ENCODE measurements around the gene PKNOX2.

The PKNOX2 gene

GRCh38 chr11:125314276-125315078 lies 149.9 kb downstream of the PKNOX2 start:
- Mint-ChIP-seq H3K36me3 (ENCODE audit: insufficient read depth) (no peaks in the 10 kb centered on the region), H3K27me3 (peaks cover 56% of the 10 kb centered on the region), H3K4me3 (no peak overlapping the region), H3K4me1 (no peaks in the 10 kb centered on the region), H3K9me3 (no peaks in the 10 kb centered on the region), H3K27ac (ENCODE audit: low read depth) (no peak overlapping the region)
- ATAC-seq (replicated peaks; ENCODE audit: extremely low read depth, poor library complexity, severe bottlenecking) (no peak), DNase-seq (ENCODE audit: low spot score in 2 of 2) (no peak)

DNA sequence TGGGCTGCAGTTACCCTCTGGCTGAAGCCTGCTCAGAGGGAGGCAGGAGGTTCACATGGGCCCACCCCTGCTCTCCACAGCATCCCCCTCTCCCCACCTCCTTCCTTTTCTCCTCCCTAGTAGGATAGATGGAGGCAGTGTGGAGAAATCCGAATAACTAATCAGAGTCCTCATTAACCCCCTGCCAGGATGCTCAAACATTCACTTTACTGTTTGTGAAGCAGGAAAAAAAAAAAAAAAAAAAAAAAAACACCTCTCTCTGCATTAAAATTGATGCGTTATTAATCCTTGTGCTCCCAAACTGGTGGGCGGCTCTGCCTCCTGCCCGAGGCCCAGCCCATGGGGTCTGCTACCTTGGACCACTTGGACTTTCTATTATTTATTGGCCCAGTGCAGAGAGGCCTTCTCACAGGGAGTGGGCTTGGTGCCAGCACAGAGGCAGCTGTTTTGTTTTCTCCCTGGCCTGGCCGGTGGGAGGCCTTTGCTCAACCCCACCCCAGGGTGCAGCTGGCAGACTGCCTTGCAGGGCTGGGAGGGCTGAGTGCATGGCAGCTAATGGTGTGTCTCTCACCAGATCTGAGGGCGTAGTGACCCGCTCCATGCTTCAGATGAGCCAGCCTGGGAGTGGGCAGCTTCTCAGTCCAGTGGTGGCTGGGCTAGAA lies 150.7 kb downstream of the PKNOX2 start:
- no peak for DNase-seq (ENCODE audit: low spot score in 2 of 2)

DNA sequence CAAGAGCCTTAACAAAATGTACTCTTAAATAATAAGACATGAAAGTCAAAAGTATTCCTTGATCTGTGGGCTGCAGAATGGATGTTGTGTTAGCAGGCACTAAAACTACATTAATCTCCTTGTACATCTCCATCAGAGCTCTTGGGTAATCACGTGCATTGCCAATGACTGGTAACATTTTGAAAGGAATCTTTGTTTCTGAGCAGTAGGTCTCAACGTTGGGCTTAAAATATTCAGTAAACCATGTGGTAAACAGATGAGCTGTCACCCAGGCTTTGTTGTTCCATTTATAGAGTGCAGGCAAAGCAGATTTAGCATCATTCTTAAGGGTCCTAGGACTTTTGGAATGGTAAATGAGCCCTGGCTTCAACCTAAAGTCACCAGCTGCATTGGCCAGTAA lies 152.9 kb downstream of the PKNOX2 start:
- H3K27ac Mint-ChIP-seq (ENCODE audit: low read depth): no peak overlapping the region
- no peaks in the 10 kb centered on the region for H3K9me3 Mint-ChIP-seq
- ATAC-seq (replicated peaks; ENCODE audit: extremely low read depth, poor library complexity, severe bottlenecking) (no peak), DNase-seq (ENCODE audit: low spot score in 2 of 2) (no peak)
- H3K4me3 Mint-ChIP-seq: no peak overlapping the region
- H3K4me1 Mint-ChIP-seq: no peaks in the 10 kb centered on the region
- peaks cover 54% of the 10 kb centered on the region for H3K27me3 Mint-ChIP-seq
- no peaks in the 10 kb centered on the region for H3K36me3 Mint-ChIP-seq (ENCODE audit: insufficient read depth)

More for the DNA sequence above, 150.7 kb downstream of the PKNOX2 start:
- Mint-ChIP-seq H3K27ac (ENCODE audit: low read depth) (no peak overlapping the region), H3K36me3 (ENCODE audit: insufficient read depth) (no peaks in the 10 kb centered on the region), H3K4me3 (no peak overlapping the region), H3K27me3 (peaks cover 57% of the 10 kb centered on the region), H3K9me3 (no peaks in the 10 kb centered on the region), H3K4me1 (no peaks in the 10 kb centered on the region)
- ATAC-seq (replicated peaks; ENCODE audit: extremely low read depth, poor library complexity, severe bottlenecking): no peak

GRCh38 chr11:125319649-125320048 lies 155.1 kb downstream of the PKNOX2 start:
- Mint-ChIP-seq H3K27ac (ENCODE audit: low read depth) (no peak overlapping the region), H3K36me3 (ENCODE audit: insufficient read depth) (no peaks in the 10 kb centered on the region), H3K27me3 (peaks cover 57% of the 10 kb centered on the region), H3K9me3 (no peaks in the 10 kb centered on the region), H3K4me3 (no peak overlapping the region), H3K4me1 (no peaks in the 10 kb centered on the region)
- ATAC-seq (replicated peaks; ENCODE audit: extremely low read depth, poor library complexity, severe bottlenecking): no peak
- no peak for DNase-seq (ENCODE audit: low spot score in 2 of 2)

- peaks cover 60% of the 10 kb centered on the region for H3K27me3 Mint-ChIP-seq
- H3K4me1 Mint-ChIP-seq: no peaks in the 10 kb centered on the region
- H3K4me3 Mint-ChIP-seq: no peak overlapping the region
- no peak for DNase-seq (ENCODE audit: low spot score in 2 of 2)
- no peaks in the 10 kb centered on the region for H3K36me3 Mint-ChIP-seq (ENCODE audit: insufficient read depth)
- H3K27ac Mint-ChIP-seq (ENCODE audit: low read depth): no peak overlapping the region
- H3K9me3 Mint-ChIP-seq: no peaks in the 10 kb centered on the region
- no peak for ATAC-seq (replicated peaks; ENCODE audit: extremely low read depth, poor library complexity, severe bottlenecking)
Observed at GRCh38 chr11:125320347-125321076, 156.0 kb downstream of the PKNOX2 start.

- no peaks in the 10 kb centered on the region for H3K9me3 Mint-ChIP-seq
- H3K4me1 Mint-ChIP-seq: no peaks in the 10 kb centered on the region
- no peak for ATAC-seq (replicated peaks; ENCODE audit: extremely low read depth, poor library complexity, severe bottlenecking)
- no peak overlapping the region for H3K27ac Mint-ChIP-seq (ENCODE audit: low read depth)
- no peak overlapping the region for H3K4me3 Mint-ChIP-seq
- no peak for DNase-seq (ENCODE audit: low spot score in 2 of 2)
- no peaks in the 10 kb centered on the region for H3K36me3 Mint-ChIP-seq (ENCODE audit: insufficient read depth)
- peaks cover 78% of the 10 kb centered on the region for H3K27me3 Mint-ChIP-seq
Observed at GRCh38 chr11:125322289-125322688, 157.7 kb downstream of the PKNOX2 start.

- Mint-ChIP-seq H3K36me3 (ENCODE audit: insufficient read depth) (no peaks in the 10 kb centered on the region), H3K4me3 (no peak overlapping the region), H3K27ac (ENCODE audit: low read depth) (no peak overlapping the region), H3K9me3 (no peaks in the 10 kb centered on the region), H3K27me3 (peaks cover 84% of the 10 kb centered on the region), H3K4me1 (no peaks in the 10 kb centered on the region)
- ATAC-seq (replicated peaks; ENCODE audit: extremely low read depth, poor library complexity, severe bottlenecking): no peak
- no peak for DNase-seq (ENCODE audit: low spot score in 2 of 2)
Observed at GRCh38 chr11:125325196-125325595, 160.6 kb downstream of the PKNOX2 start.

- ATAC-seq (replicated peaks; ENCODE audit: extremely low read depth, poor library complexity, severe bottlenecking) (no peak), DNase-seq (ENCODE audit: low spot score in 2 of 2) (no peak)
- H3K9me3 Mint-ChIP-seq: no peaks in the 10 kb centered on the region
- H3K27me3 Mint-ChIP-seq: peaks cover 83% of the 10 kb centered on the region
- H3K4me3 Mint-ChIP-seq: no peak overlapping the region
- no peaks in the 10 kb centered on the region for H3K36me3 Mint-ChIP-seq (ENCODE audit: insufficient read depth)
- H3K4me1 Mint-ChIP-seq: no peaks in the 10 kb centered on the region
- no peak overlapping the region for H3K27ac Mint-ChIP-seq (ENCODE audit: low read depth)
Observed at GRCh38 chr11:125326126-125326525, 161.6 kb downstream of the PKNOX2 start.

- DNase-seq (ENCODE audit: low spot score in 2 of 2) (no peak), ATAC-seq (replicated peaks; ENCODE audit: extremely low read depth, poor library complexity, severe bottlenecking) (no peak)
- peak overlapping the region; percentile 6 for H3K27ac Mint-ChIP-seq (ENCODE audit: low read depth)
- no peaks in the 10 kb centered on the region for H3K36me3 Mint-ChIP-seq (ENCODE audit: insufficient read depth)
- H3K9me3 Mint-ChIP-seq: no peaks in the 10 kb centered on the region
- H3K4me3 Mint-ChIP-seq: no peak overlapping the region
- peaks cover 72% of the 10 kb centered on the region for H3K27me3 Mint-ChIP-seq
- no peaks in the 10 kb centered on the region for H3K4me1 Mint-ChIP-seq
Observed at GRCh38 chr11:125327518-125328224, 163.1 kb downstream of the PKNOX2 start.

DNA sequence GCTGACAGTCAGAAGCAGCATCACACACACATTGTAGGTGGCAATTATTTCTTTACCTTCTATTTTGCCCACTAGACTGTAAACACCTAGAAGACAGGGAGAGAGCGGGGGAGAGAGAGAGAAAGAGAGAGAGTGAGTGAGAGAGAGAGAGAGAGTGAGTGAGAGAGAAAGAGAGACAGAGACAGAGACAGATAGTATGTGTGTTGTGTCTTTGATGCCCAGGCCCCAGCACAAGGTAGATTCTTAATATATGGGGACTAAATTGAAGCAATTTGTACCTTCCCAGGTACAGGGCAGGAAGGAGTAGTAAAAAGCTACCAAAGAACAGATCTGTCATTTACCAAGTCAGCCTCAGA lies 163.7 kb downstream of the PKNOX2 start:
- H3K9me3 Mint-ChIP-seq: no peaks in the 10 kb centered on the region
- no peaks in the 10 kb centered on the region for H3K4me1 Mint-ChIP-seq
- peaks cover 68% of the 10 kb centered on the region for H3K27me3 Mint-ChIP-seq
- no peak overlapping the region for H3K4me3 Mint-ChIP-seq
- H3K36me3 Mint-ChIP-seq (ENCODE audit: insufficient read depth): no peaks in the 10 kb centered on the region
- DNase-seq (ENCODE audit: low spot score in 2 of 2) (no peak), ATAC-seq (replicated peaks; ENCODE audit: extremely low read depth, poor library complexity, severe bottlenecking) (no peak)
- peak overlapping the region; percentile 6 for H3K27ac Mint-ChIP-seq (ENCODE audit: low read depth)

- Mint-ChIP-seq H3K4me1 (no peaks in the 10 kb centered on the region), H3K27ac (ENCODE audit: low read depth) (no peak overlapping the region), H3K36me3 (ENCODE audit: insufficient read depth) (no peaks in the 10 kb centered on the region), H3K27me3 (peaks cover 52% of the 10 kb centered on the region), H3K9me3 (no peaks in the 10 kb centered on the region), H3K4me3 (no peak overlapping the region)
- DNase-seq (ENCODE audit: low spot score in 2 of 2): no peak
- ATAC-seq (replicated peaks; ENCODE audit: extremely low read depth, poor library complexity, severe bottlenecking): no peak
Observed at GRCh38 chr11:125329786-125330185, 165.2 kb downstream of the PKNOX2 start.

DNA sequence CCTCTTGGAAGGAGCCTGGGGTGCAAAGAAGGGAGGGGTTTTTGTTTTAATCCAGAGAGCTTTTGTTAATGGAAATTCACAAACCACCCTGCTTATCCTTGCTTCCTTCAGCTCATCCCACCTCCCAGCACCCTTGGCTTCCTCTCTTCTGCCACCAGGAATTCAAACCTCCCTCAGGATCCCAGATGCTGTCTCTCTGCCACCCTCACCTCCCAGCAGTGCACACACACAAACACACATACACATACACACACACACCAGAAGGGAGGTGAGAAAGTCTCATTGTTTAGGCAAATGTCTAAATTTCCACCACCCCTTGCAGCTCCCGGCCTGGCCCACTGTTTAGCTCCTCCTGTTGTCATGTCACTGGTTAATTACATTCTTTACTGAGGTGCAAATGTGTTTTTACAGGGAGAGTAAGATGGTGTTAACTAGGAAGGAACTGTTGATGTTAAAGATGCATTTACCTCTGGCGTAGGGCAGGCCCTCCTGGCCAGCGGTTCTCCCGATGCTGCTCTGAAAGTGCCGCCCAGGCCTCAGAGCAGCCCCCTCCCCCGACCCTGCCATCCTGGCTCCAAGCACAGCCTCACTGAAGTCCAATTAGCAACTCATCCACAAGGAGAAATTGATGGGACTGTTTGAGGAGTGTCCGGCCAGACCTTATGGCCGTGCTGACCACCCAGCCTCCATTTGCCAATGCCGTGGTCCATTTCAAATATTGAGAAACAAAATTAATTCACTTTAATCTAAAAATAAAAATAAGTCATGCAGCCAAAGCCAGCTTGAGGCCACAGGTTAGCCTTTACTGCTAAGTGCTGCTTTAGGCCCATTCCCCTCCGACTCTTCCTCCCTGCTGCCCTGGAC lies 166.1 kb downstream of the PKNOX2 start:
- no peaks in the 10 kb centered on the region for H3K9me3 Mint-ChIP-seq
- no peaks in the 10 kb centered on the region for H3K4me1 Mint-ChIP-seq
- DNase-seq (ENCODE audit: low spot score in 2 of 2) (no peak), ATAC-seq (replicated peaks; ENCODE audit: extremely low read depth, poor library complexity, severe bottlenecking) (no peak)
- H3K4me3 Mint-ChIP-seq: no peak overlapping the region
- no peak overlapping the region for H3K27ac Mint-ChIP-seq (ENCODE audit: low read depth)
- H3K27me3 Mint-ChIP-seq: peaks cover 48% of the 10 kb centered on the region
- H3K36me3 Mint-ChIP-seq (ENCODE audit: insufficient read depth): no peaks in the 10 kb centered on the region
